Measurements from ENCODE around the gene TP73. TPM values are rescaled to one million over a fixed set of nuclear protein-coding genes. Genes with fewer than 3 reads are reported as not detected.

TP73 gene
- total and polyA plus RNA-seq, 11 donors = 0.01 to 0.53 (median 0.15) TPM; not detected in 6

DNA sequence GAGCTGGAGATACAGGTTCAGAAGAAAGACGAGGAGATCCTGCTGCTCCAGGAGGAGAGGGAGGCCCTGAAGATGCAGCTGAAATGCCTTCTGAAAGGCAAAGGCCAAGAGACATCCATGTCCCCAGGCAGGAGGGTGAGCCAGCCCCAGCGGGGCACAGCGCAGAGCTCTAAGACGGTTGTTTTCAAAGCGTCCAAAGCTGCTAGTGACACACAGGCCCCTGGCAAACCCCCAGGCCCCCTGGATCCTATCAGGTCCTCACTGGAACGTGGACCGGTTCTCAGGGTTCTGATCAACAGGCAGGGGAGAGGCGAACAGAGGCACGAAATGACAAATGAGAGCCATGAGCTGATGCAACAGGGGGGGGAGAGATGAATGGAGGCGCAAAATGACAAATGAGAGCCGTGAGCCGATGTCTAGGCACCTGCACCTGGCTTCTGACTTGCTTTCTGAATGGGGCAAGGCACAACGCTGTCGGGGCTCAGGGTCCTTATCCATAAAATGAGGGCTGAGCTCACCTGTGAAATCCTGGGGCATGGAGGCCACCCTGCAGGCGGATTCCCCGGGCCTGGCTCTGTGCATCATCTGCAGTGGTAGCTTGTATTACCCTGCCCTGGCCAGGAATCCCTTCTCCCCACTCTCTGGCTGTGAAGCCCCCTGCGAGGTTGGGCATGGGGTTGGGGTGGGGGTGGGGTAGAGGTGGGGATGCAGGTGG is 109.1 kb downstream of the TP73 start:
- 83 to 88% (median 87%) methylated on average over 16 to 17 of the region's 17 CpGs for WGBS, 4 donors
- Histone ChIP-seq H3K4me3 (no peak overlapping the region), H3K27ac (no peak overlapping the region), H3K9me3 (peaks cover 0 to 8% (median 0%) of the 10 kb centered on the region in 12 donors), H3K27me3 (peaks cover 0 to 43% (median 4%) of the 10 kb centered on the region in 9 donors), H3K4me1 (no peaks in the 10 kb centered on the region), H3K36me3 (no peaks in the 10 kb centered on the region)
- TF ChIP-seq POLR2A (IDR thresholded peaks at IDR 0.05) = no peak
- no peak for TF ChIP-seq CTCF (IDR thresholded peaks at IDR 0.05)
- ATAC-seq (no peak), DNase-seq (no peak)
- intact Hi-C loops (cut with DNase I) = no loop called here

DNA sequence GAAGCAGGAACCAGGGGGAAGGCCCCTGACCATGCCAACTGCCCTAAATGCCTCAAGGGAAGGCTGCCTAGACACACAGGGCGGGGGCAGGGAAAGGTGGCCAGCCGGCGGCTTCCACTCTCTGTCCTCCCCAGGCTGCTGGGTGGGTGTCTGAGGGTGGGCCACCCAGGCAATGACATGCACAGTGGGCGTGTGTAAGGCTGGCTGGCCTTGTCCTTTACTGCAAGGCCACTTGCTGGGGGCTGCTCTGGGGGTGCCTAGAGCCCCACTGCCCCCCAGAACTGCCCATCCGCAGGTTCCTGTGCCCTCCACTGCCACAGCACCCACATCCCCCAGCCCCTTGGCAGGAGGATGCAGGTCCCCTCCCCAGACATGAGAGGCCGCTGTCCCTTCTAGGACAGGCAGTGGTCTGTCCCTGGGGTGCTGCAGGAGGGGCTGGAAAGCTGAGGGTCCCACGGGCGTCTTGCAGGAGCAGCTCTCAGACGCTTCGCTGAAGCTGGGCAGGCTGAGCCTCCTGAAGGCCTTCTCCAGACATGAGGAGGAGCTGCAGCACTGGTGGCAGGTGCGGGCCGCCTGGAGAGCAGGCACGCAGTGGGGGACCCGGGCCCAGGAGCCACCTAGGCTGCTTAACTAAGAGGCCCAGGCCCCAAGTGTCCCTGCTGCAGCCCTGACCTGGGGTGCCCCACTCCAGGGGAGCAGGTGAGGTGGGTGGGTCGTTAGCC is 110.0 kb downstream of the TP73 start:
- H3K9me3 ChIP-seq = peaks cover 0 to 8% (median 0%) of the 10 kb centered on the region in 12 donors
- no peak overlapping the region for H3K4me3 ChIP-seq
- H3K36me3 ChIP-seq = no peaks in the 10 kb centered on the region
- TF ChIP-seq CTCF (IDR thresholded peaks at IDR 0.05) (no peak), POLR2A (IDR thresholded peaks at IDR 0.05) (no peak)
- peaks cover 0 to 41% (median 3%) of the 10 kb centered on the region in 9 donors for H3K27me3 ChIP-seq
- 52 to 80% (median 74%) methylated on average over 4 to 15 of the region's 15 CpGs for WGBS, 4 donors
- H3K4me1 ChIP-seq = no peaks in the 10 kb centered on the region
- no peak overlapping the region for H3K27ac ChIP-seq
- intact Hi-C loops (cut with DNase I) = no loop called here
- ATAC-seq (peak in 1 of 4 donors; percentile 42), DNase-seq (peak in 1 of 5 donors; percentile 42)

DNA sequence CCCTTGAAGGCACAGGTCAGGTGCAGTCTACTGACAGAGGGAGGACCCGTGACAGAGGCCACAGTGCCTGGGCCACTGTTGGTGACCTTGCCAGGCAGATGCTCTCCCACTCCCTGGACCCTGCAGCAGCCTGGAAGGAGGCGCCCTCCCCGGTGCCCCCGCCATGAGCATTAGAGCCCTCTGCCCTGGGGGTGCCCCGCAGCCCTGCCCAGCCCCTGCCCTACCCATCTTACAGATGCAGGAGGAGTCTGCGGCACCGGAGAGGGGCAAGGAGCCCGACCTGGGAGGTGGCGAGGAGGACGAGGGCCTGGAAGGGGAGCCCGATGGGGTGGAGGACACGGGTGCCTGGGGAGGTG is 110.5 kb downstream of the TP73 start:
- no peak for ATAC-seq
- Histone ChIP-seq H3K9me3 (peaks cover 0 to 8% (median 0%) of the 10 kb centered on the region in 12 donors), H3K27ac (no peak overlapping the region), H3K4me1 (no peaks in the 10 kb centered on the region), H3K27me3 (peaks cover 0 to 43% (median 3%) of the 10 kb centered on the region in 9 donors), H3K4me3 (no peak overlapping the region), H3K36me3 (no peaks in the 10 kb centered on the region)
- no peak for TF ChIP-seq CTCF (IDR thresholded peaks at IDR 0.05)
- no peak for TF ChIP-seq POLR2A (IDR thresholded peaks at IDR 0.05)
- peak in 1 of 5 donors; percentile 63 for DNase-seq
- intact Hi-C loops (cut with DNase I) = no loop called here
- 82 to 86% (median 83%) methylated on average over 8 to 12 of the region's 12 CpGs for WGBS, 4 donors

DNA sequence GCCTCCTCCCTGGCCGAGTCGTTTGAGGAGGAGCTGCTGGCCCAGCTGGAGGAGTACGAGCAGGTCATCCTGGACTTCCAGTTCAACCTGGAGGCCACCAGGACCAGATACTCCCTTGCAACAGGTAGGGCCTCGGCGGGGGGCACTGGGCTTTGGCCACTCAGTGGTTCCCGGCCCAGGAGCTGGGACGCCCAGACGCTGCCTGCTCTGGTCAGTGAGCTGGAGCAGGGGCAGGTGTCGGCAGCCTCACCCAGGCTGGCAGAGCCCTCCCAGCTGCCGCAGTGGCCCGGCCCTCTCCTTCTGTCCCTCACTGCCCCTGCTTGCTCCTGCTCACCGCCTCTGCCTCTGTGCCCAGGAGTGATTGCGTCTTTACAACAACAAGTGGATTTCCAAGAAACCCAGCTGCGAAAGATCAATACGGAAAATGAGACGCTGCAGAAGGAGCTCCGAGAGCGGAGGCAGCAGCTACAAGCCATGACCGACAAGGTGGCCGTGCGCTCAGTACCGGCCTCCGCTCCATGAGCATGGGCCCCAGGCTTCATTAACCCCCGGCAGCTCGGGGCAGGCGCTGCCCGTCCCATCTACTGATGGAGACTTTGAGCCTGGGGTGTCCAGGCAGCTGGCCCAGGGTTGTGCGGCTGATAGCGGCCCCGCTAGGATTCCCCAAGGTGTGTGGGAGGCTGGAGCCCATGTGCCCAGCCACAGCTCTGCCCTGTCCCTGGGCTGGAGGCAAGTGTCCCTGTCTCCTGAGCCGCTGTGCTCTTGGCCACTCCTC is 111.2 kb downstream of the TP73 start:
- Histone ChIP-seq H3K27ac (no peak overlapping the region), H3K27me3 (peaks cover 0 to 43% (median 3%) of the 10 kb centered on the region in 9 donors), H3K9me3 (peaks cover 0 to 8% (median 0%) of the 10 kb centered on the region in 12 donors), H3K4me1 (no peaks in the 10 kb centered on the region), H3K4me3 (no peak overlapping the region), H3K36me3 (no peaks in the 10 kb centered on the region)
- DNase-seq (no peak), ATAC-seq (no peak)
- intact Hi-C loops (cut with DNase I) = no loop called here
- 76 to 82% (median 78%) methylated on average over 26 to 31 of the region's 31 CpGs for WGBS, 4 donors
- no peak for TF ChIP-seq POLR2A (IDR thresholded peaks at IDR 0.05)
- TF ChIP-seq CTCF (IDR thresholded peaks at IDR 0.05) = no peak

Data from heart left ventricle (tissue), 16 donors.